ENCODE data around the gene ZNF667. TPM values are rescaled to one million over a fixed set of nuclear protein-coding genes. Genes with fewer than 3 reads are reported as not detected.

ZNF667 gene
- polyA plus RNA-seq, result 1 to 10 TPM in 2 of 3 donors, under 1 TPM in 1; 0.98 to 3.0 (median 1.6) TPM

GRCh38 chr19:56476651-56477428 is at the start of gene ZNF667:
Gene ZNF667, minus strand, starts transcription at chr19:56477345. Its CDS starts 14,975 bp downstream, at chr19:56462370.
- H3K27ac ChIP-seq (ENCODE audit: low read depth, low read length), result no peak within 1 kb of the TSS
- WGBS, 3 donors, result 1% methylated on average over 68 to 69 of the region's 69 CpGs

DNA sequence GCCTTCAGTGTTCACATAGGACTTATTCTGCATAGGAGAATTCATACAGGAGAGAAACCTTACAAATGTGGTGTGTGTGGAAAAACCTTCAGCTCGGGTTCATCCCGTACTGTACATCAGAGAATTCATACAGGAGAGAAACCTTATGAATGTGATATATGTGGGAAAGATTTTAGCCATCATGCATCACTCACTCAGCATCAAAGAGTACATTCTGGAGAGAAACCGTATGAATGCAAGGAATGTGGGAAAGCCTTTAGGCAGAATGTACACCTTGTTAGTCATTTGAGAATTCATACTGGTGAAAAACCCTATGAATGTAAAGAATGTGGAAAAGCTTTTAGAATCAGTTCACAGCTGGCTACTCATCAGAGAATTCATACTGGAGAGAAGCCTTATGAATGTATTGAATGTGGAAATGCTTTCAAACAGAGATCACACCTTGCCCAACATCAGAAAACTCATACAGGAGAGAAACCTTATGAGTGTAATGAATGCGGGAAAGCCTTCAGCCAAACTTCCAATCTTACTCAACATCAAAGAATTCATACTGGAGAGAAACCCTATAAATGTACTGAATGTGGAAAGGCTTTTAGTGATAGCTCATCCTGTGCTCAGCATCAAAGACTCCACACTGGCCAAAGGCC is 48.2 kb upstream of the ZNF667 start:
- no peak overlapping the region for H3K27ac ChIP-seq (ENCODE audit: low read depth, low read length)
- 81 to 93% (median 93%) methylated on average over 4 of the region's 4 CpGs for WGBS, 3 donors

DNA sequence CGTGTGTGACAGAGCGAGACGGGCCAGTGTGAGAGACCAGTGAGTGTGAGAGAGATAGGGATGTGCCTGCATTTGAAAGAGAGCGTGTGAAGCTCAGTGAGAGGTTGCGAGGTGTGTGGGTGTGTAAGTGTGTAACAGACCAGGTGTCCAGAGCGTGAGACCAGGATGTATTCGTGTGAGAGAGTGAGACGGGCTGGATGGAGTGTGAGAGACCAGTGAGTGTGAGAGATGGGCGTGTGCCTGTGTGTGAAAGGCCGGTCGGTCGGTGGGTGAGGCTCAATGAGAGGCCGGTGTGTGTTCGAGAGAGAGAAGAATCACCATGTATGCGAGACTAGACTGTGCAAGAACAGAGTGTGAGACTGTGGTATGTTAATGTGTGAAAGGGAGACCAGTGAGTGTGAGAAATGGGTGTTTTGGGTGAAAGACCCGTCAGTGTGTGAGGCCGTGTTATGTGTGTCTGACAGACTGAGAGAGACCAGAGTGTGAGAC is 31.2 kb upstream of the ZNF667 start:
- WGBS, 3 donors, result 1 to 7% (median 5%) methylated on average over 17 of the region's 17 CpGs
- no peak overlapping the region for H3K27ac ChIP-seq (ENCODE audit: low read depth, low read length)

DNA sequence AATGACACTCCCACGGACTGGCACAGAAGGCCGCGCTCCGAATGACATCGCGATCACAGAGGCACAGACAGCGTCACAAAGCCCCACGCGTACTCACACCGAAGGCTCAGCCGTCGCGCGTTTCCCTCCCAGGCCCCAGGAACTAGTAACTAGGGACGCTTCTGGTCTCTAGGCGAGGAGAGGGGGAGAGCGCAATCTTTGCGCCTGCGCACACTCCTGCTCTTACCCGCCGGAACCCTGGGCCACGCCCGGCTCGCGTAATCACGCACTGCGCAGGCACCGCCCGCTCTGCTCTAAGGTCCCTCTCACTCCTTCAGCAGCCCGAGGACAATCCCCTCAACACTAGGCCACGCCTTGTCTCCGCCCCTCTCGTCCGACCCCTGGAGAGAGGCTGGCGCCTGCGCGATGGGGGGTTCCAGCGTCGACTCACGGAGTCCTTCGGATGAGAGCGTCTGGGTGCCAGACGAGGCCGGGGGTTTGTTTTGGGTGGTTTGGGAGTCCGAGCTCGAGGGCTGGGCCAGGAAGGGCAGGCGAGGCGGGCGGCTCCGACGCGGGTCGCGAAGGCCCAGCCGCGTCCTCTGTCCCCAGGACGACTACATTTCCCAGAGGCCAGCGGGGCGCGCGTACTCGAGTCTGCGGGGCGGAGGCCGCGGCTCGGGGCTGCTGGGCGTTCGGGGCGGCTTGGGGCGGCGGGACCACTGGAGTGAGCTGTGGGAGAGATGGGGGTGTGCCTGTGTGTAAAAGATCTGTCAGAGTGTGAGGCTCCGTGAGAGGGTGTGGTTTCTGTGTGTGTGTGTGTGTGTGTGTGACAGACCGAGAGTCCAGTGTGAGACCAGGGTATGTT is 30.5 kb upstream of the ZNF667 start, which contains the start of gene ZNF471:
Gene ZNF471 (plus strand): TSS at position 410 of the 844 bp plus-strand sequence. CDS start 3,717 bp downstream, outside the sequence.
- WGBS, 3 donors, result 1% methylated on average over 72 to 74 of the region's 74 CpGs
- peak within 1 kb of the TSS; percentile 92 for H3K27ac ChIP-seq (ENCODE audit: low read depth, low read length)

DNA sequence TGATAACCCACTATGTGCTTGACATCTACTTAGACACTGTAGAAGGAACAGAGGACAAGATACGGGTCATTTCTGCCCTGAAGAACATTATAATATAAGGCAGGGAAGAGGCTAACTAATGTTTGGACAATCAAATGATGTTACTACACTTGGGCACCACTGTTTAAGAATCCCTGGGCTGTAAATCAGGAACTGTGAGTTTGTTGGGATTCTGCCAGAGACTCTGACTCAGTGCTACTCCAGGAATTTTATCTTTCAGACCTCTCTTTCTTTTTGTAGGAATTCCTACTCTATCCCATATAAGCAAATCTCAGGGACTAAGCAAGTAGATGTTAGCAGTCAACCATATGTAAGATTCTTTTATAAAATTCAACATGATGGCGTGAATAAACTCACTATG is 27.4 kb upstream of the ZNF667 start:
- H3K27ac ChIP-seq (ENCODE audit: low read depth, low read length), result no peak overlapping the region
- WGBS, 3 donors, result 91 to 94% (median 94%) methylated on average over 2 of the region's 2 CpGs

DNA sequence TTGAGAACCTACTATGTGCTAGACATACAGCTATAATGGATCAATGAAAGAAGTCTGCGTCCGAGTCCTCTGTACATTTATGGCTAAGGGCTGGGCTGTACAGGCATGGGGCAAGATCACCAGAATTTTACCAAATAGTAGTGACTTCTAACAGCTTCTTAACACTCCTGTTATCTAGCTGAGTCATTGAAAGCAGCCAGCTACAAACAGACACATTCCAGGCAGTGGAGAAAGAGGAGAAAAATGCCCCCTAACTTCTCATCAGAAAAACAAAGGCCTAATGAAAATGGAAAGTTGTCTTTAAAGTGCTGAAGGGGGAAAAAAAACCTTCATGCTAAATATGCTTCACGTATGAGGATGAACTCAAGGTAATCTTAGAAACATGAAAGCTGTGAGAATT is 14.3 kb upstream of the ZNF667 start:
- WGBS, 3 donors, result 81 to 87% (median 82%) methylated on average over 3 of the region's 3 CpGs
- no peak overlapping the region for H3K27ac ChIP-seq (ENCODE audit: low read depth, low read length)

DNA sequence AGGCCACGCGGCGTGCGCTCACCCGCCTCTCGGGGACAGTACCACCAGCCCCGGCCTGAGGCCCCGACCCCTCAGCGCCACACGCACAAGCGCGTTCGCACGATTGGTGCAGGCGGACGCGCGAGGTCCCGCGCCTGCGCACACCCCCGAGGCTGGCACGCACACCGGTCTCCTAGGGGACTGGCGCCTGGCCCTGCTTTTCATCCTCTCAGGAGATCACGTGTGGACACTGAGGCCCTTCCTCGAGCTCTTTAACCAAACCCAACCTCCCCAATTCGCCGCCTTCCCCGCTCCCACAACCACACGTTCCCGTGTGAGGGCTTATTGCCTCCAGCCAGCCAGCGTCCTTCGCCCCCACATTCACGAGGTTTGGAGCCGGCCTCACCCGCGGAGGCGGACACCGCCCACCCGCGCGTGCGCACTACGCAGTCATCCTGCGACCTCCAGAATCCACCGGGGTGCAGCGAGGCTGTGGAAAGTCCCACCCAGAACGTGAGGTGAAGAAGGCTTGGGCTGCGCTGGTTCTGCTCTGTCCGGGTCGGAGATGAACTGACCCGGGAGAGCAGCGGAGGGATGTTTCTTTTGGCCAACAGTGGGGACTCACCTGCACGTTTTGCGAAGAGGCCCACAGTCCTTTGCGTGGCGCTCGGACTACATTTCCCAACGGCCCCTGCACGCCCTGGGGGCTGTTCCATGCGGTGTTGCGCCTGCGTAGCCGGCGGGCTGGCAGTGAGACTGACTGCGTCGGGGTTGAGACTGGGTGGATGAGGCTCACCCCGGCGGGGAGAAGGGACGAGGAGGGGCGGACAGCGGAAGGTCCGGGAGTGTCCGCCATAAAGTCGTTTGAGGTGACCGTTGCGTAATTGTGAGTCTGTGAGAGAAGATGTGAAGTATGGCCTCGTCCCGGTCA is 539 bp upstream of the ZNF667 start:
- 1 to 2% (median 1%) methylated on average over 80 of the region's 80 CpGs for WGBS, 3 donors
- H3K27ac ChIP-seq (ENCODE audit: low read depth, low read length), result no peak overlapping the region

- WGBS, 3 donors, result 74 to 87% (median 84%) methylated on average over 10 of the region's 10 CpGs
- no peak overlapping the region for H3K27ac ChIP-seq (ENCODE audit: low read depth, low read length)
Measured at GRCh38 chr19:56476093-56476492, 1.1 kb downstream of the ZNF667 start.

- 68 to 77% (median 74%) methylated on average over 3 of the region's 3 CpGs for WGBS, 3 donors
- H3K27ac ChIP-seq (ENCODE audit: low read depth, low read length), result no peak overlapping the region
Measured at GRCh38 chr19:56474308-56474707, 2.8 kb downstream of the ZNF667 start.

GRCh38 chr19:56441206-56441792 is 35.8 kb downstream of the ZNF667 start:
- 95 to 97% (median 97%) methylated on average over 8 of the region's 8 CpGs for WGBS, 3 donors
- no peak overlapping the region for H3K27ac ChIP-seq (ENCODE audit: low read depth, low read length)

GRCh38 chr19:56423985-56424353 is 53.2 kb downstream of the ZNF667 start:
- WGBS, 3 donors, result 78 to 94% (median 88%) methylated on average over 1 of the region's 1 CpG
- H3K27ac ChIP-seq (ENCODE audit: low read depth, low read length), result no peak overlapping the region

DNA sequence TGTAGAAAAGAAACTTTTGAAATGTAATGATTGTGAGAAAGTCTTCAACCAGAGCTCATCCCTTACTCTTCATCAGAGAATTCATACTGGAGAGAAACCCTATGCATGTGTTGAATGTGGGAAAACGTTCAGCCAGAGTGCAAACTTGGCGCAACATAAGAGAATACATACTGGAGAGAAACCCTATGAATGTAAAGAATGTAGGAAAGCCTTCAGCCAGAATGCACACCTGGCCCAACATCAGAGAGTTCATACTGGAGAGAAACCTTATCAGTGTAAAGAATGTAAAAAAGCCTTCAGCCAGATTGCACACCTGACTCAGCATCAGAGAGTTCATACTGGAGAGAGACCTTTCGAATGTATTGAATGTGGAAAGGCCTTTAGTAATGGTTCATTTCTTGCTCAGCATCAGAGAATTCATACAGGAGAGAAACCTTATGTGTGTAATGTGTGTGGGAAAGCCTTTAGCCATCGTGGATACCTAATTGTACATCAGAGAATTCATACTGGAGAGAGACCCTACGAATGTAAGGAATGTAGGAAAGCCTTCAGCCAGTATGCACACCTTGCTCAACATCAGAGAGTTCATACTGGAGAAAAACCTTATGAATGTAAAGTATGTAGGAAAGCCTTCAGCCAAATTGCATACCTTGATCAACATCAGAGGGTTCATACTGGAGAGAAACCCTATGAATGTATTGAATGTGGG is 53.7 kb downstream of the ZNF667 start:
- no peak overlapping the region for H3K27ac ChIP-seq (ENCODE audit: low read depth, low read length)
- WGBS, 3 donors, result 94 to 96% (median 95%) methylated on average over 5 of the region's 5 CpGs

- 95 to 97% (median 95%) methylated on average over 4 of the region's 4 CpGs for WGBS, 3 donors
- no peak overlapping the region for H3K27ac ChIP-seq (ENCODE audit: low read depth, low read length)
Measured at GRCh38 chr19:56405062-56405461, 72.1 kb downstream of the ZNF667 start.

- no peak overlapping the region for H3K27ac ChIP-seq (ENCODE audit: low read depth, low read length)
Measured at GRCh38 chr19:56404705-56405056, 72.5 kb downstream of the ZNF667 start.

DNA sequence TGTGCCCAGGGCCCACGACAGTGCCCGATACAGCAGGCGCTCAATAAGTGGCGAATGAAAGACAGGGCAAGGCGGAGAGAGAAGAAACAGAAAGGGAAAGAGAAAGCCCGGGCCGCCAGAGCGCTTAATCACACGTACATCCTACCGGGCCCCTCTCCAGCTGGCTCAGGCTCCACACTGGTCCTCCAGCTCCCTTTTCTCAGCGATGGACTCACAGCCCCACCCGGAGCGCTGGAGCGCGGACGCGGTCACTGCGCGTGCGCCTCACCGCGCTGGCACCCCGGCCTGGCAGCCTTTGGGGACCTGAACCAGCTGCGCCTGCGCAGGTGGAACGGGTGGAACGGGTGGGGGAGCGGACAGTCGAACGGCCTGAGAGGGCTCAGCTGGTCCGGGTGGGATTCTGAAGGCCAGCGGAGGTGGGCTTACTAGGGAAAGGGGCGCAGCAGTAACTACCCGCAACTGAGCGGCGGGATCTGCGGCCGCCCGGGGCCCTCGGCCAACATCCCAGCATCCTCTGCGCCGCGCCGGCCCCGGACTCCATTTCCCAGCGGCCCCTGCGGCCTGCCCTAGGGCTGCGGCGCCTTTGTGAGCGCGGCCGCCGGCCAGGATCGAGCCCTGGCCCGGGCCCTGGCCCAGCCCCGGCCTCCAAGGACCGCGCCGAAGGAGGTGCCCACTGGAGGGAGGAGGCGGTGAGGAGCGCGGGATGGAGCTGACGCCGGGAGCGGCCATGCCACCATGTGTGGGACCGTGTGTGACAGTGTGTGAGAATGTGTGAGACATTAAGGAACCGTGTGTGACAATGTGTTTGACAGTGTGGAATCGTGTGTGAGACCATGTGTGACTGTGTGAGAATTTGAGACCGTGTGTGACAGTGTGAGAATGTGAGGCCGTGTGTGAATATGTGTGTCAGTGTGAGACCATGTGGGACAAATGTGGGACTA is 73.1 kb downstream of the ZNF667 start, which contains the start of gene ZNF583:
Gene ZNF583 (plus strand): TSS at position 569 of the 941 bp plus-strand sequence. CDS start 2,783 bp downstream, outside the sequence.
- H3K27ac ChIP-seq (ENCODE audit: low read depth, low read length), result no peak within 1 kb of the TSS
- 0 to 1% (median 0%) methylated on average over 67 to 70 of the region's 70 CpGs for WGBS, 3 donors

More at GRCh38 chr19:56404705-56405056, 72.5 kb downstream of the ZNF667 start:
- WGBS, 3 donors, result 44 to 56% (median 53%) methylated on average over 9 of the region's 9 CpGs

GRCh38 chr19:56403261-56403660 is 73.9 kb downstream of the ZNF667 start:
- 14 to 25% (median 18%) methylated on average over 9 of the region's 9 CpGs for whole genome bisulfite sequencing, 3 donors
- no peak overlapping the region for H3K27ac ChIP-seq (ENCODE audit: low read depth, low read length)
